Glutamatergic neuron (in vitro differentiated cells): ENCODE data around the gene PPP4R2. TPM values are rescaled to one million over a fixed set of nuclear protein-coding genes. Genes with fewer than 3 reads are reported as not detected.

Source experiments
- DNase-seq: peaks from one replicate; pipeline ENCODE4 v3.0.0; 2022
- H3K27ac Mint-ChIP-seq: one replicate; pipeline ENCODE4 v1.8.0; 2020; ENCODE audit warnings: mild to moderate bottlenecking, mixed read lengths, inconsistent platforms; ENCODE audit not compliant: unreplicated experiment
- H3K27me3 Mint-ChIP-seq: one replicate; pipeline ENCODE4 v1.8.0; 2020; ENCODE audit warnings: mild to moderate bottlenecking, moderate library complexity, mixed read lengths, inconsistent platforms; ENCODE audit not compliant: unreplicated experiment
- H3K36me3 Mint-ChIP-seq: one replicate; pipeline ENCODE4 v1.8.0; 2020; ENCODE audit warnings: mild to moderate bottlenecking, mixed read lengths, inconsistent platforms; ENCODE audit not compliant: unreplicated experiment
- H3K4me1 Mint-ChIP-seq: one replicate; pipeline ENCODE4 v1.8.0; 2020; ENCODE audit warnings: mild to moderate bottlenecking, low read depth, mixed read lengths, inconsistent platforms; ENCODE audit not compliant: unreplicated experiment
- H3K4me3 Mint-ChIP-seq: one replicate; pipeline ENCODE4 v1.8.0; 2020; ENCODE audit warnings: mild to moderate bottlenecking, mixed read lengths, inconsistent platforms; ENCODE audit not compliant: unreplicated experiment
- H3K9me3 Mint-ChIP-seq: one replicate; pipeline ENCODE4 v1.8.0; 2020; ENCODE audit warnings: mild to moderate bottlenecking, moderate library complexity, mixed read lengths, inconsistent platforms; ENCODE audit not compliant: unreplicated experiment
- total RNA-seq: library from RNA; stranded (reverse); fragmentation: NEBNext Ultra II Directional; extraction: Animal tissue kit (Norgen Biotek cat#: 25700); gene quantifications from one replicate; pipeline ENCODE4 v1.2.1, GENCODE V29; 2021; ENCODE audit not compliant: unreplicated experiment
- TF ChIP-seq, protein P1 (sequence below): fragments of 200-600 bp; sonication (generic); IDR thresholded peaks from one replicate; pipeline ENCODE4 v1.5.0; 2021; ENCODE audit not compliant: partially characterized antibody, unreplicated experiment

PPP4R2 gene
- total RNA-seq, 1 donor from 2014 or later = 77.9 TPM

GRCh38 chr3:73049319-73049718 is 52.7 kb downstream of the PPP4R2 start:
- TF ChIP-seq, protein P1, sequence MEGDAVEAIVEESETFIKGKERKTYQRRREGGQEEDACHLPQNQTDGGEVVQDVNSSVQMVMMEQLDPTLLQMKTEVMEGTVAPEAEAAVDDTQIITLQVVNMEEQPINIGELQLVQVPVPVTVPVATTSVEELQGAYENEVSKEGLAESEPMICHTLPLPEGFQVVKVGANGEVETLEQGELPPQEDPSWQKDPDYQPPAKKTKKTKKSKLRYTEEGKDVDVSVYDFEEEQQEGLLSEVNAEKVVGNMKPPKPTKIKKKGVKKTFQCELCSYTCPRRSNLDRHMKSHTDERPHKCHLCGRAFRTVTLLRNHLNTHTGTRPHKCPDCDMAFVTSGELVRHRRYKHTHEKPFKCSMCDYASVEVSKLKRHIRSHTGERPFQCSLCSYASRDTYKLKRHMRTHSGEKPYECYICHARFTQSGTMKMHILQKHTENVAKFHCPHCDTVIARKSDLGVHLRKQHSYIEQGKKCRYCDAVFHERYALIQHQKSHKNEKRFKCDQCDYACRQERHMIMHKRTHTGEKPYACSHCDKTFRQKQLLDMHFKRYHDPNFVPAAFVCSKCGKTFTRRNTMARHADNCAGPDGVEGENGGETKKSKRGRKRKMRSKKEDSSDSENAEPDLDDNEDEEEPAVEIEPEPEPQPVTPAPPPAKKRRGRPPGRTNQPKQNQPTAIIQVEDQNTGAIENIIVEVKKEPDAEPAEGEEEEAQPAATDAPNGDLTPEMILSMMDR = no peak
- DNase-seq = no peak
- Mint-ChIP-seq H3K27me3 (no peaks in the 10 kb centered on the region), H3K4me3 (no peak overlapping the region), H3K27ac (no peak overlapping the region), H3K9me3 (peaks cover 1% of the 10 kb centered on the region), H3K36me3 (no peaks in the 10 kb centered on the region), H3K4me1 (peaks cover 8% of the 10 kb centered on the region)

DNA sequence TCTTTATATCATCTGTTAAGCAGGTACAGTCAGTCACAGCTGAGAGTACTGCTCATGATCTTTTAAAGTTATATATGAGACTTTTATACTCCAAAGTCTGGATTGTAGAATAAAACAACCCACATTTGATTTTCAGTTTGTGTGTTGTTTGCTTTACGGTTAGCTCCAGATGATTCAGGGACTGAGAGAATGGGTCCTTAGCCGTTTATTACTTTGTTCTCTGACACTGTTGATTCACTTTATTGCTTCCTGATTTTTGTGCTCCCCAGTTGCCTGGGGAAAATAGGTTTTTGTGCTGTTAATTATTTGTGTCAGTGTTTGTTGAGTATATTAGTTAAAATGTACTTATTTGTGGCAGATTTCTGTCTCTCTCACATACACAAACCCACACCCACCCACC is 56.2 kb downstream of the PPP4R2 start:
- peaks cover 3% of the 10 kb centered on the region for H3K4me1 Mint-ChIP-seq
- H3K9me3 Mint-ChIP-seq = peaks cover 1% of the 10 kb centered on the region
- no peaks in the 10 kb centered on the region for H3K27me3 Mint-ChIP-seq
- no peak overlapping the region for H3K4me3 Mint-ChIP-seq
- DNase-seq = no peak
- no peaks in the 10 kb centered on the region for H3K36me3 Mint-ChIP-seq
- H3K27ac Mint-ChIP-seq = no peak overlapping the region
- TF ChIP-seq, protein P1 = no peak

DNA sequence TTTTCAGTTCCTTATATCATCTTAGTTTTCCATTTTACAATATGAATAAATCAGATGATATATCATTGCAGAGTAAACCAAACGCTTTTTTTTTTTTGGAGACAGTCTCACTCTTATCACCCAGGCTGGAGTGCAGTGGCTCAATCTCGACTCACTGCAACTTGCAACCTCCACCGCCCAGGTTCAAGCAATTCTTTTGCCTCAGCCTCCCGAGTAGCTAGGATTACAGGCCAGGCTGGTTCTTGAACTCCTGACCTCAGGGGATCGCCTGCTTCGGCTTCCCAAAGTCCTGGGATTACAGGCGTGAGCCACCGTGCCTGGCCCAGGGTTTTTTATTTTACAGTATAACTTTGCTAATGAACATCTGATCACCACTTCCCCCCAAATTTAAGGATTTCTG is 59.0 kb downstream of the PPP4R2 start:
- Mint-ChIP-seq H3K36me3 (no peaks in the 10 kb centered on the region), H3K4me3 (no peak overlapping the region), H3K27me3 (no peaks in the 10 kb centered on the region), H3K9me3 (peaks cover 2% of the 10 kb centered on the region), H3K27ac (no peak overlapping the region), H3K4me1 (peaks cover 7% of the 10 kb centered on the region)
- no peak for DNase-seq
- TF ChIP-seq, protein P1 = no peak

GRCh38 chr3:73056014-73056844 is 59.6 kb downstream of the PPP4R2 start:
- Mint-ChIP-seq H3K4me1 (peaks cover 7% of the 10 kb centered on the region), H3K4me3 (no peak overlapping the region), H3K36me3 (no peaks in the 10 kb centered on the region), H3K9me3 (peaks cover 2% of the 10 kb centered on the region), H3K27ac (no peak overlapping the region), H3K27me3 (no peaks in the 10 kb centered on the region)
- no peak for DNase-seq
- TF ChIP-seq, protein P1 = no peak

DNA sequence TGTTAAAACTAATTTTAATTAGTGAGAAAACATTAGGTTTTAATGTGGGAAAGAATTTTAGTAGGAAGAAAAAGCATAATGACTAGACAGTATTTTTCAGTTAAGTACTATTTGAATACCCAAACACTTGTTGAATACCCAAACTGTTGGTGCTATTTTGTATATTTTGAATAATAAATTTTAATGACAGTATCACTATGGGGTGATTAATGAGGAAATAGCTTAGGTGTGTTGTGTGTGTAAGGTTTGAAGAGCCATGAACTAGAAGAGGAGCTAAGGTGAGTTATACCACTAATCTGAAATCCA is 60.2 kb downstream of the PPP4R2 start:
- no peak overlapping the region for H3K27ac Mint-ChIP-seq
- no peak for DNase-seq
- no peak overlapping the region for H3K4me3 Mint-ChIP-seq
- peaks cover 2% of the 10 kb centered on the region for H3K9me3 Mint-ChIP-seq
- H3K4me1 Mint-ChIP-seq = peaks cover 6% of the 10 kb centered on the region
- H3K36me3 Mint-ChIP-seq = no peaks in the 10 kb centered on the region
- TF ChIP-seq, protein P1 = no peak
- no peaks in the 10 kb centered on the region for H3K27me3 Mint-ChIP-seq
